Amniotic stem cell (primary cell): ENCODE results near the gene PPP1R1A.

Experiments
- DNase-seq: peaks from one replicate; lab custom pipeline; 2025; lab: John Stamatoyannopoulos, UW

PPP1R1A gene

DNA sequence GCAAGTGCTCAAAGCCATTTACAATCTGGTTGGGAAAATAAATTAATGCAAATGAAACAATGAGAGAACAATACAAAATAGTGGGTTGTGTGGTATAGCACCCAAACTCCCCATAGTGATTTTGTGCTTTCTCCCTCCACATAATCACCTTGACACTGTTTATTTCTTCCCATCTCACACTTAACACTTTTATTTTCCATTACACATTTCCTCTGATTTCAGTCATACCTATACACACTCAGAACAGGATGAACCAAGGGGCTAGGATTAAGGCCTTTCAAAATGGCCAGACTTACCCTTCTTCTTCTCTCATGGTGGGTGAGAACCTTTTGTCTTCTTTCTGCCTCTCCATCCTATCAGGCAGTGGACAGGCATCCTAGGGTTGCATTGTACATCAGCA, 53.0 kb downstream of the PPP1R1A start:
- no peak for DNase-seq

DNA sequence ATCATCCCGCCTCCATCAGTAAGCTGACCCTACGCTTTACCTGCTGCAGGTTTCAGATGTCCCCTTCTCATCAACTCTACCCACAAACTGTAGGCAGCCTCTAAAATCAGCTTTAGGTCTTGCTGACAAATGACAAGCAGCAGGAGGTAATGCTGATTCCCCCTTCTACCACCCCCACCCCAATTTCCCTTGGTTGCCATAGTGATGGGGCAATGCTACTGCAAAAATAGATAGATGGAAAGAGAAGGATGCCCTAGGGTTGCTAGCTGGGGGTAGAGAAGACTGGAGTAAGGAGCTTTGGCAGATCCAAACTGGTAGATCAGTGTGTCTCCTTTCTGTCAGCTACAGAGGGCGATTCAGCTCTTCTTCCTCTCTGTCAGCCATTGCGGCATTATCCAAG, 58.9 kb downstream of the PPP1R1A start:
- no peak for DNase-seq
